BE2C (cell line): Measurements from ENCODE around the gene TBCCD1.

Experiments used
- DNase-seq: peaks from one replicate; pipeline ENCODE4 v3.0.0-alpha.2; 2020
- H3K27me3 ChIP-seq: fragments of 250-450 bp; sonication (Bioruptor Pico); 2 replicates; pipeline ENCODE4 v1.5.1; 2020; ENCODE audit warnings: mild to moderate bottlenecking
- H3K36me3 ChIP-seq: fragments of 250-450 bp; sonication (Bioruptor Pico); 2 replicates; pipeline ENCODE4 v1.5.1; 2020; ENCODE audit warnings: mild to moderate bottlenecking
- H3K4me1 ChIP-seq: fragments of 250-450 bp; sonication (Bioruptor Pico); 2 replicates; pipeline ENCODE4 v1.5.1; 2020
- H3K4me3 ChIP-seq: 2 replicates; pipeline ENCODE4 v1.5.1; 2011; ENCODE audit warnings: low read depth, low read length
- H3K9me3 ChIP-seq: fragments of 250-450 bp; sonication (Bioruptor Pico); 2 replicates; pipeline ENCODE4 v1.5.1; 2020
- CTCF ChIP-seq: IDR thresholded peaks from 2 replicates; pipeline ENCODE4 v1.5.1; 2012; ENCODE audit warnings: mild to moderate bottlenecking, low read depth, low read length

Gene TBCCD1

GRCh38 chr3:186551387-186551786 is 15.8 kb downstream of the TBCCD1 start:
- no peaks in the 10 kb centered on the region for H3K9me3 ChIP-seq
- H3K4me1 ChIP-seq = no peaks in the 10 kb centered on the region
- no peak for DNase-seq
- H3K27me3 ChIP-seq = no peaks in the 10 kb centered on the region
- H3K36me3 ChIP-seq = peaks cover 45% of the 10 kb centered on the region
- peak; percentile 18; the same call in 1 of the 2 replicates for TF ChIP-seq CTCF
- H3K4me3 ChIP-seq = no peak overlapping the region

GRCh38 chr3:186549497-186549896 is 17.6 kb downstream of the TBCCD1 start:
- no peak for TF ChIP-seq CTCF
- H3K36me3 ChIP-seq = peaks cover 36% of the 10 kb centered on the region
- no peaks in the 10 kb centered on the region for H3K27me3 ChIP-seq
- no peaks in the 10 kb centered on the region for H3K4me1 ChIP-seq
- H3K9me3 ChIP-seq = no peaks in the 10 kb centered on the region
- DNase-seq = no peak
- H3K4me3 ChIP-seq = no peak overlapping the region

- H3K27me3 ChIP-seq = no peaks in the 10 kb centered on the region
- H3K36me3 ChIP-seq = peaks cover 13% of the 10 kb centered on the region
- no peaks in the 10 kb centered on the region for H3K9me3 ChIP-seq
- no peak within 1 kb of the TSS for H3K4me3 ChIP-seq
- no peak for TF ChIP-seq CTCF
- no peak for DNase-seq
- peaks cover 9% of the 10 kb centered on the region for H3K4me1 ChIP-seq
Observed at GRCh38 chr3:186544281-186544680, 22.9 kb downstream of the TBCCD1 start, which contains the start of gene CRYGS. TSS of gene CRYGS (minus strand) at chr3:186544380. CDS start at chr3:186544326, 54 bp downstream.

- H3K4me3 ChIP-seq = no peak overlapping the region
- peaks cover 35% of the 10 kb centered on the region for H3K4me1 ChIP-seq
- no peaks in the 10 kb centered on the region for H3K9me3 ChIP-seq
- no peaks in the 10 kb centered on the region for H3K27me3 ChIP-seq
- H3K36me3 ChIP-seq = peaks cover 3% of the 10 kb centered on the region; the same call in 1 of the 2 replicates
- no peak for TF ChIP-seq CTCF
- DNase-seq = no peak
Observed at GRCh38 chr3:186540835-186541226, 26.3 kb downstream of the TBCCD1 start.

- no peaks in the 10 kb centered on the region for H3K27me3 ChIP-seq
- peaks cover 39% of the 10 kb centered on the region for H3K4me1 ChIP-seq
- DNase-seq = peak; percentile 75
- H3K4me3 ChIP-seq = peak overlapping the region; percentile 32
- TF ChIP-seq CTCF = peak; percentile 75
- no peaks in the 10 kb centered on the region for H3K9me3 ChIP-seq
- H3K36me3 ChIP-seq = peaks cover 2% of the 10 kb centered on the region; the same call in 1 of the 2 replicates
Observed at GRCh38 chr3:186540221-186540834, 26.8 kb downstream of the TBCCD1 start.

GRCh38 chr3:186538779-186539178 is 28.4 kb downstream of the TBCCD1 start:
- Histone ChIP-seq H3K4me1 (peaks cover 46% of the 10 kb centered on the region), H3K36me3 (no peaks in the 10 kb centered on the region), H3K27me3 (no peaks in the 10 kb centered on the region), H3K4me3 (no peak overlapping the region), H3K9me3 (no peaks in the 10 kb centered on the region)
- no peak for TF ChIP-seq CTCF
- DNase-seq = no peak
